Type B pancreatic cell (in vitro differentiated cells): Measurements from ENCODE around the gene EEFSEC. TPM values are rescaled to one million over a fixed set of nuclear protein-coding genes. Genes with fewer than 3 reads are reported as not detected.

Experiments
- DNase-seq: peaks from one replicate; pipeline ENCODE4 v3.0.0; 2021; ENCODE audit warnings: mixed read lengths; ENCODE audit not compliant: unreplicated experiment; ENCODE audit errors: extremely low spot score
- H3K27ac Mint-ChIP-seq: 2 replicates; pipeline ENCODE4 v1.8.0; 2021; ENCODE audit warnings: mild to moderate bottlenecking, mixed read lengths
- H3K27me3 Mint-ChIP-seq: 2 replicates; pipeline ENCODE4 v1.8.0; 2021; ENCODE audit warnings: mixed read lengths
- H3K36me3 Mint-ChIP-seq: 2 replicates; pipeline ENCODE4 v1.8.0; 2021; ENCODE audit warnings: mixed read lengths
- H3K4me1 Mint-ChIP-seq: one replicate; pipeline ENCODE4 v1.8.0; 2021; ENCODE audit warnings: mixed read lengths; ENCODE audit not compliant: unreplicated experiment
- H3K4me3 Mint-ChIP-seq: 2 replicates; pipeline ENCODE4 v1.8.0; 2021; ENCODE audit warnings: mild to moderate bottlenecking, mixed read lengths
- H3K9me3 Mint-ChIP-seq: 2 replicates; pipeline ENCODE4 v1.8.0; 2021; ENCODE audit warnings: mixed read lengths
- total RNA-seq: library from RNA; stranded (reverse); gene quantifications from 2 replicates; pipeline ENCODE4 v1.2.1, GENCODE V29; 2021; ENCODE audit warnings: low replicate concordance
- TF ChIP-seq, protein P1 (sequence below): fragments of 200-600 bp; sonication (generic); conservative IDR thresholded peaks from 2 replicates; pipeline ENCODE4 v1.5.0; 2021; ENCODE audit warnings: antibody characterized with exemption, mild to moderate bottlenecking

EEFSEC gene
- total RNA-seq, 1 donor from 2014 or later, result 16.6 TPM

DNA sequence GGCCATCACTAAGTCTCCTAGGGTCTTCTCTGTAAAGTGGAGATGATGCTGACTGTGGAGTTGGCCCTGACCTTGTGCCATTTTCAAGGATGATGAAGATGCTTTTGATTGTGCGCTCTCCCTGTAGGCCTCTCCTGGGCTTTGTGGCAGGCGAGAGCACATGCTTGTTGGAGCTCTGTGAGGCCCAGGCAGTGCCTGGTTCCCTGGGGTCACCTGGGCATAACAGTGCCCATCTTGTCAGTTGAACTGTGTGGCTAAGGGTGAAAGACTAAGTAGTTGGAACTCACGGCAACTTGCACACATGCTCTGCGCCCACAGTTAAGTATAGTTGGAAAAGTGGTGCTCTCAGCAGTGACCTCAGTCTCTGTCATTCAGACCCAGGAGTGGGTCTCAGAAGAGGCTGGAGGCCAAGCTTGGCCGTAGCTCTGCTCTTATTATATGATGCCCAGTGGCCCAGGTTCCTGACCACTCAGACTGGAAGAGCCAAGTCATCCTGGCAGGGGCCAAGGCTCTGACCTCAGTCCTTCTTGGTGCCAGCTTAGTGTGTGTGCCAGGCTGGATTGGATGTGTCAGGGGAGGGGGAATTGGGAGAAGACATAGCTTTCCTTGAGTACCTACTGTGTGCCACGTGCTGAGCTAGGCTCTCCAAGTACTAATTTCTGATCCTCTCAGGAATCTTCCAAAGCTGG is 154.6 kb downstream of the EEFSEC start:
- TF ChIP-seq, protein P1, sequence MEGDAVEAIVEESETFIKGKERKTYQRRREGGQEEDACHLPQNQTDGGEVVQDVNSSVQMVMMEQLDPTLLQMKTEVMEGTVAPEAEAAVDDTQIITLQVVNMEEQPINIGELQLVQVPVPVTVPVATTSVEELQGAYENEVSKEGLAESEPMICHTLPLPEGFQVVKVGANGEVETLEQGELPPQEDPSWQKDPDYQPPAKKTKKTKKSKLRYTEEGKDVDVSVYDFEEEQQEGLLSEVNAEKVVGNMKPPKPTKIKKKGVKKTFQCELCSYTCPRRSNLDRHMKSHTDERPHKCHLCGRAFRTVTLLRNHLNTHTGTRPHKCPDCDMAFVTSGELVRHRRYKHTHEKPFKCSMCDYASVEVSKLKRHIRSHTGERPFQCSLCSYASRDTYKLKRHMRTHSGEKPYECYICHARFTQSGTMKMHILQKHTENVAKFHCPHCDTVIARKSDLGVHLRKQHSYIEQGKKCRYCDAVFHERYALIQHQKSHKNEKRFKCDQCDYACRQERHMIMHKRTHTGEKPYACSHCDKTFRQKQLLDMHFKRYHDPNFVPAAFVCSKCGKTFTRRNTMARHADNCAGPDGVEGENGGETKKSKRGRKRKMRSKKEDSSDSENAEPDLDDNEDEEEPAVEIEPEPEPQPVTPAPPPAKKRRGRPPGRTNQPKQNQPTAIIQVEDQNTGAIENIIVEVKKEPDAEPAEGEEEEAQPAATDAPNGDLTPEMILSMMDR, result no peak
- H3K4me1 Mint-ChIP-seq, result peaks cover 5% of the 10 kb centered on the region
- no peak overlapping the region for H3K27ac Mint-ChIP-seq
- DNase-seq, result no peak
- no peaks in the 10 kb centered on the region for H3K9me3 Mint-ChIP-seq
- no peaks in the 10 kb centered on the region for H3K27me3 Mint-ChIP-seq
- H3K36me3 Mint-ChIP-seq, result no peaks in the 10 kb centered on the region
- no peak overlapping the region for H3K4me3 Mint-ChIP-seq

DNA sequence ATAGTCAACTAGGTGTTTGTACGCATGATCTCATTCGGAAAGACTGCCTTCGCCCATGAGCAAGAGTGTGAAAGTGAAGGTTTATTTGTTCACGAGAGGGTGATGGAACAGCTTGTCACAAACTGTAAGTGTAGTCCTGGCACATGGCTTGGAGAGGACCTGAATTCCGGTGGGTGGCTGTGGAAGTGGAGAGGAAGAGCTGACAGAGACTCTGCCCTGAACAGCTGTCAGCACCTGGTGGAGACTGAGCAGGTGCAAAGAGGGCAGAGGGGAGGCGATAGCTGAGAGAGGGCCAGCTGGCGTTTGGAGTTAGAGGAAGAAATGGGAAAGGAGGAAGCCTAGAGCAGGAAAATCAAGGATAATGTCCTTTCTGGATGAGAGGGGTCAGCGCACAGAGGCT is 155.7 kb downstream of the EEFSEC start:
- H3K27ac Mint-ChIP-seq, result no peak overlapping the region
- H3K4me3 Mint-ChIP-seq, result peak overlapping the region; percentile 40
- H3K27me3 Mint-ChIP-seq, result no peaks in the 10 kb centered on the region
- H3K9me3 Mint-ChIP-seq, result no peaks in the 10 kb centered on the region
- peaks cover 3% of the 10 kb centered on the region for H3K36me3 Mint-ChIP-seq
- TF ChIP-seq, protein P1, result no peak
- peaks cover 5% of the 10 kb centered on the region for H3K4me1 Mint-ChIP-seq
- DNase-seq, result no peak

DNA sequence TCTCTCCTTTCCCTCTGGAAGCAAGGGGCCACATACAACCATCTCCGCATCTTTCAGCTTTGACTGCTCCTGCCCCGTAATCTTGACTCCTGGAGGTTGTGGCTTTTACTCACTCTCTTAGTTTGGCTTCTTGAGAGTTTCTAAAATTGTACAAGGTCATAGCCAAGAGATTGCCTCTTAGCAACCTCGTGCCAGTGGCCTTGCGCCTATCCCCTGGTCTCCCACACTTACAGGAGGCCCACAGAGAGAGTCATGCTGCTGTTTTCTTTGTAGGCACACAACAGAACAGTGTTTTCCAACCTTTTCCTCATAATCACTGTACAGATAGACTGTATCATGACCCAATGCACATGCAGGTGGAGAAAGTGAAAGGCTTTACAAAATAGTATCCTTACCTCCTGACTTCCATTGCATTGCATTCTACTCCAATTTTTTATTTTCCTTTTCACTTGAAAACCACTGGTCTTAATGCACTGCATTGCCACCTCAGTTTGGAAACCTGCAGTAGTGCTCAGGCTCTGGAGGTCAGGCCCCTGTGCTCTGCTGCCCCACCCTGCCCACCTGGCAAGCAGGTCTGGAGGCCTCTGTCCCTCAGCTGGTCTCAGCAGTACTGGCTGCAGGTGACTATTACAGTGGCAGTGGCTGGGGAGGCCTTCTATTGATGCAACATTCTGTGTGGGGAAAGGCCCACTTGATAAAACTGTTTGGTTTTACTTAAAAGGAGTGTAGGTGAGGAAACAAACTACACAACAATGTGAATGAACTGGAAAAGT is 157.2 kb downstream of the EEFSEC start:
- Mint-ChIP-seq H3K4me1 (peaks cover 5% of the 10 kb centered on the region), H3K4me3 (no peak overlapping the region), H3K27me3 (no peaks in the 10 kb centered on the region), H3K36me3 (peaks cover 3% of the 10 kb centered on the region), H3K27ac (no peak overlapping the region), H3K9me3 (no peaks in the 10 kb centered on the region)
- DNase-seq, result no peak
- TF ChIP-seq, protein P1, result no peak

DNA sequence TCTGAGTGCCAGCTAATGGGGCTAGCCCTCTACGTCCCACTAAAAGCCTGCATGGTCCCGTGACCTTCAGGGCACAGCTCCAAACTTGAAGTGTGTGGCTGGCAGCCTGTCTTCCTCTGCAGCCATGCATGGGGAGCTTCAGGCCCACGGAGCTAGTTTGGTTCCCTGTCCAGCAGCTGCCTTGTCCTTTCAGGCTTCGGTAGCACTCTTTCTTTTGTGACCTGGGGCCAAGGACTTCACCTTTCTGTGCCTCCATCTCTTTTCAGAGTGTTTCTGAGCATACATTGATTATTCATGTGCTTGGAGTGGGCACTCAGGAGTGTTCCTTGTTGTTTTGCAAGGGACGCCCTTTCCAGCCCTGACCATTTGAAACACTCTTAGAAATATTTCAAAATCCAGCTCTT is 158.2 kb downstream of the EEFSEC start:
- Mint-ChIP-seq H3K27me3 (no peaks in the 10 kb centered on the region), H3K36me3 (peaks cover 3% of the 10 kb centered on the region), H3K4me1 (peaks cover 11% of the 10 kb centered on the region), H3K9me3 (no peaks in the 10 kb centered on the region), H3K27ac (no peak overlapping the region), H3K4me3 (no peak overlapping the region)
- TF ChIP-seq, protein P1, result no peak
- DNase-seq, result peak; percentile 54

DNA sequence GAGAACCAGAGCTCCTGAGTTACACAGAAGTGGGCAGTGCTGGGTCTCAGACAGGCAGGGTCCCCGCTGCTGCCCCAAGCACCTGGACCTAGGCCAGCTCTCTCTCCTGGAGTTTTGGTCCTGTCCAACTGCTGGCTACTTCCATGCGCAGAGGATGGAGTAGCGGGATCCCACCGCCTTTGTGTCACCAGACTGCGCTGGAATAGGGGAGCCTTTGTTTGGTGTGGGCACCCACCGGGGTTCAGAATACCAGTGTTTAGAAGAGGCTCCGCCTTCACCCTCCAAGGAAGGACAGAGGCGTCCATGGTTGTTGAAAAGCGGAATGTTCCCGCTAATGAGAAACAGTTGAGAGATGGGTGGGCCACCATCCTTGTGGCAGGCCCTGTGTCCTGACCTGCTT is 159.0 kb downstream of the EEFSEC start:
- no peak overlapping the region for H3K27ac Mint-ChIP-seq
- H3K9me3 Mint-ChIP-seq, result no peaks in the 10 kb centered on the region
- H3K4me1 Mint-ChIP-seq, result peaks cover 20% of the 10 kb centered on the region
- H3K36me3 Mint-ChIP-seq, result peaks cover 3% of the 10 kb centered on the region
- TF ChIP-seq, protein P1, result no peak
- H3K27me3 Mint-ChIP-seq, result no peaks in the 10 kb centered on the region
- no peak for DNase-seq
- no peak overlapping the region for H3K4me3 Mint-ChIP-seq
